ENCODE measurements around the gene DNAJC5. TPM values are rescaled to one million over a fixed set of nuclear protein-coding genes. Genes with fewer than 3 reads are reported as not detected.

The DNAJC5 gene
- total and polyA plus RNA-seq, 2 experiments from 2014 or later, result 9.4 to 37.7 TPM

DNA sequence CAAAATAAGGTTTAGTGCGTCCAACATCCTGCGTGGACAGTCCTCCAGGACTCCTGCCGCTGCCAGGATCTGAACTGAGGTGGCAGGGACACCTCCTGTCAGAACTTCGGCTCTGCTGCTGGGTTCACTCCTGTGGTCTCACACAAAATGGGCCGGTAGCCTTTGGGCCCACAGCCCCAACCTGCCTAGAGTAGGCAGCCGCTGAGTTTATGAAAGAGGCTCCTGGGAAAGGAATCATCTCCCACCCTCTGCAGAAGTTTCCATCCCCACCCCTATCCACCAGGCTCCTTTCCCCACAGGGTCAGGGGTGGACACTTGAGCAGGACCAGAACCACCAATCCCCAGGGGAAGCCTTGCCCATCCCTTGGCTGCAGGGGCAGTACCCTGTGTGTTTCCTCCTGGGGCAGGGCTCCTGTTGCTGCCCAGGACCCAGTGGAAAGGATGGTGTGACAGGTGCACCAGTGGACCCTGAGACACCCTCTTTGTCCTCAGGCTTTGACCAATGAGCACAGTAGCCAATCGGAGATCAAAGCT is 35.7 kb upstream of the DNAJC5 start:
- DNase-seq (ENCODE audit: low read depth in 1 of 2, low spot score in 1 of 2), result no peak
- TF ChIP-seq, protein P1, sequence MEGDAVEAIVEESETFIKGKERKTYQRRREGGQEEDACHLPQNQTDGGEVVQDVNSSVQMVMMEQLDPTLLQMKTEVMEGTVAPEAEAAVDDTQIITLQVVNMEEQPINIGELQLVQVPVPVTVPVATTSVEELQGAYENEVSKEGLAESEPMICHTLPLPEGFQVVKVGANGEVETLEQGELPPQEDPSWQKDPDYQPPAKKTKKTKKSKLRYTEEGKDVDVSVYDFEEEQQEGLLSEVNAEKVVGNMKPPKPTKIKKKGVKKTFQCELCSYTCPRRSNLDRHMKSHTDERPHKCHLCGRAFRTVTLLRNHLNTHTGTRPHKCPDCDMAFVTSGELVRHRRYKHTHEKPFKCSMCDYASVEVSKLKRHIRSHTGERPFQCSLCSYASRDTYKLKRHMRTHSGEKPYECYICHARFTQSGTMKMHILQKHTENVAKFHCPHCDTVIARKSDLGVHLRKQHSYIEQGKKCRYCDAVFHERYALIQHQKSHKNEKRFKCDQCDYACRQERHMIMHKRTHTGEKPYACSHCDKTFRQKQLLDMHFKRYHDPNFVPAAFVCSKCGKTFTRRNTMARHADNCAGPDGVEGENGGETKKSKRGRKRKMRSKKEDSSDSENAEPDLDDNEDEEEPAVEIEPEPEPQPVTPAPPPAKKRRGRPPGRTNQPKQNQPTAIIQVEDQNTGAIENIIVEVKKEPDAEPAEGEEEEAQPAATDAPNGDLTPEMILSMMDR (IDR thresholded peaks at IDR 0.05; ENCODE audit: low read depth, low read length), result no peak
- H3K36me3 ChIP-seq, result no peaks in the 10 kb centered on the region
- H3K27ac ChIP-seq, result peak overlapping the region; percentile 92
- H3K4me1 ChIP-seq (ENCODE audit: low read depth), result peaks cover 45% of the 10 kb centered on the region
- no peaks in the 10 kb centered on the region for H3K27me3 ChIP-seq
- no peak overlapping the region for H3K4me3 ChIP-seq
- H3K9me3 ChIP-seq (ENCODE audit: low read depth), result no peaks in the 10 kb centered on the region

DNA sequence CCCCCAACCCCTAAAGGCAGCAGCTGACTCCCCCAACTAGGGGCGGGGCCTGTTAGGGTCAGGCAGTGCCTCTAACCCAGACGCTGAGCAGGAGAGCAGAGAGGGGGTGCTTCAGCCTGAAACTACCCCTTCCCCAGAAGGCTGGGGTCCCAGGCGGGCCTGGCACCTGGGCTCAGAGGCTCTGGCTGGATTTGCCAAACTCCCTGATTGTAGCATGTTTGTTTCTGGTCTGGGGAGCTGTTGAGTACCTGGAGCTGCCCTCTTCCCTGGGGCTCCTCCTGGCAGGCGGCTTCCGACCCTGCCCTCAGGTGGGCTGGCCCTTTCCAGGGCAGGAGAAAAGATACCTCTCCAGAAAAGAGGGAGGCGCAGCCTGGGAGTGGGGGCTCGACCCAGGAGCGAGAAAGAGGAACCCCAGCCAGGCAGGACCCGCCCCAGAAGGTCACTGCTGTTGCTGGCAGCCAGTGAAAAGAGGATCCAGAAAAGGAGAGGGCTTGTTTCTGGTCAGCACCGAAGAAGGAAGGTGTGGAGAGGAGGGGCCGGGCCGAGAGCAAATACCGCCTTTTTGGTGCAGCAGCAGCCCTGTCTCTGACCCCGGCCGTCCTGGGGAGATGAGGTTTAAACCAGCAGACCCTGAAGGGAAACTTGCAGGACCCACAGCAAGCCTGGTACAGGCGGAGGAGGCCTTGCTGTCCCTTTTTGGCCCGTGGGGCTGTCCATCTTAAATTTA is 34.4 kb upstream of the DNAJC5 start:
- no peaks in the 10 kb centered on the region for H3K36me3 ChIP-seq
- no peak for DNase-seq (ENCODE audit: low read depth in 1 of 2, low spot score in 1 of 2)
- no peaks in the 10 kb centered on the region for H3K27me3 ChIP-seq
- H3K4me3 ChIP-seq, result no peak overlapping the region
- H3K9me3 ChIP-seq (ENCODE audit: low read depth), result no peaks in the 10 kb centered on the region
- no peak overlapping the region for H3K27ac ChIP-seq
- TF ChIP-seq, protein P1 (IDR thresholded peaks at IDR 0.05; ENCODE audit: low read depth, low read length), result no peak
- peaks cover 33% of the 10 kb centered on the region for H3K4me1 ChIP-seq (ENCODE audit: low read depth)

DNA sequence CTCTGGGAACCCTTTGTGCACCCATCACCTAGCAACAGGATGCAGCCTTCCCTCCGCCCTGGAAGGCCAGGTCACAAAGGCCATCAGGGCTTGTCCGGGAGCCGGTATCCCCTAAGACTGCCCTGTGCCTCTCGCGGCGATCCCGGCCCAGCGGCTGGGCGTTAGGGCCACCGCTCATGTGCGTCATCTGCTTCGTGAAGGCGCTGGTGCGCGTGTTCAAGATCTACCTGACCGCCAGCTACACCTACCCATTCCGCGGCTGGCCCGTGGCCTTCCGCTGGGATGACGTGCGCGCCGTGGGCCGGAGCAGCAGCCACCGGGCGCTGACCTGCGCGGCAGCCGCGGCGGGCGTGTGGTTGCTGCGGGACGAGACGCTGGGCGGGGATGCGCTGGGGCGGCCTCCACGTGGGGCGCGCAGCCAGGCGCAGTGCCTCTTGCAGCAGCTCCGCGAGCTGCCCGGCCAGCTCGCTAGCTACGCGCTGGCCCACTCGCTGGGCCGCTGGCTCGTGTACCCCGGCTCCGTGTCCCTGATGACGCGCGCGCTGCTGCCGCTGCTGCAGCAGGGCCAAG is 33.5 kb upstream of the DNAJC5 start, which contains the start of gene ABHD16B:
Gene ABHD16B (plus strand): TSS at position 134 of the 570 bp plus-strand sequence. CDS start 43 bp downstream, at position 177.
- H3K9me3 ChIP-seq (ENCODE audit: low read depth), result no peaks in the 10 kb centered on the region
- H3K27ac ChIP-seq, result no peak within 1 kb of the TSS
- no peaks in the 10 kb centered on the region for H3K27me3 ChIP-seq
- no peak within 1 kb of the TSS for H3K4me3 ChIP-seq
- TF ChIP-seq, protein P1 (IDR thresholded peaks at IDR 0.05; ENCODE audit: low read depth, low read length), result no peak
- DNase-seq (ENCODE audit: low read depth in 1 of 2, low spot score in 1 of 2), result no peak
- no peaks in the 10 kb centered on the region for H3K36me3 ChIP-seq
- H3K4me1 ChIP-seq (ENCODE audit: low read depth), result peaks cover 32% of the 10 kb centered on the region

DNA sequence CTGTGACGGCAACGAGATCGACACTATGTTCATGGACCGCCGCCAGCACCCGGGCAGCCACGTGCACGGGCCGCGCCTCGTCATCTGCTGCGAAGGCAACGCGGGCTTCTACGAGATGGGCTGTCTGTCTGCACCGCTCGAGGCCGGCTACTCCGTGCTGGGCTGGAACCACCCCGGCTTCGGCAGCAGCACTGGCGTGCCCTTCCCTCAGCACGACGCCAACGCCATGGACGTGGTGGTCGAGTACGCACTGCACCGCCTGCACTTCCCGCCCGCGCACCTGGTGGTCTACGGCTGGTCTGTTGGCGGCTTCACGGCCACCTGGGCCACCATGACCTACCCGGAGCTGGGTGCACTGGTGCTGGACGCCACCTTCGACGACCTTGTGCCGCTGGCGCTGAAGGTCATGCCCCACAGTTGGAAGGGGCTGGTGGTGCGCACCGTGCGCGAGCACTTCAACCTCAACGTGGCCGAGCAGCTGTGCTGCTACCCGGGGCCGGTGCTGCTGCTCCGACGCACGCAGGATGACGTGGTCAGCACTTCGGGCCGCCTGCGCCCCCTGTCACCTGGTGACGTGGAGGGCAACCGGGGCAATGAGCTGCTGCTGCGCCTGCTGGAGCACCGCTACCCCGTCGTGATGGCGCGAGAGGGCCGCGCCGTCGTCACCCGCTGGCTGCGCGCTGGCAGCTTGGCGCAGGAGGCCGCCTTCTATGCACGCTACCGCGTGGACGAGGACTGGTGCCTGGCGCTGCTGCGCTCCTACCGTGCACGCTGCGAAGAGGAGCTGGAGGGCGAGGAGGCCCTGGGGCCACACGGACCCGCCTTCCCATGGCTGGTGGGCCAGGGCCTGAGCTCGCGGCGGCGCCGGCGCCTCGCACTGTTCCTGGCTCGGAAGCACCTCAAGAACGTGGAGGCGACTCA is 32.7 kb upstream of the DNAJC5 start:
- no peaks in the 10 kb centered on the region for H3K9me3 ChIP-seq (ENCODE audit: low read depth)
- H3K36me3 ChIP-seq, result no peaks in the 10 kb centered on the region
- TF ChIP-seq, protein P1 (IDR thresholded peaks at IDR 0.05; ENCODE audit: low read depth, low read length), result no peak
- no peaks in the 10 kb centered on the region for H3K27me3 ChIP-seq
- H3K4me1 ChIP-seq (ENCODE audit: low read depth), result peaks cover 27% of the 10 kb centered on the region
- no peak overlapping the region for H3K27ac ChIP-seq
- H3K4me3 ChIP-seq, result no peak overlapping the region
- no peak for DNase-seq (ENCODE audit: low read depth in 1 of 2, low spot score in 1 of 2)

All from cardiac muscle cell (in vitro differentiated cells and primary cell).